K562 (cell line): Measurements from ENCODE around the gene TRPM2. TPM values are rescaled to one million over a fixed set of nuclear protein-coding genes. Genes with fewer than 3 reads are reported as not detected.

Source experiments
- ATAC-seq: fragments of 200-7000 bp; cut with Tn5 transposase; 3 replicates; pipeline ENCODE4 v1.9.1; 2020; ENCODE audit warnings: moderate library complexity
- BruUV-seq: library from RNA; stranded (reverse); fragments of 400-500 nt; replicated peaks from 2 replicates; lab custom pipeline; 2021; lab: Mats Ljungman, UMichigan
- CTCF ChIA-PET: fragments of 300-600 bp; formaldehyde crosslinking; extraction: SDS; loops from one replicate; lab custom pipeline; 2021; ENCODE audit warnings: low intra/inter-chr PET ratio; lab: Yijun Ruan, JAX
- POLR2A ChIA-PET: fragments of 300-600, 350-650 bp; sonication (Branson Sonifier 250); formaldehyde crosslinking; extraction: SDS; loops from one replicate; lab custom pipeline; 2021; ENCODE audit warnings: antibody characterized with exemption, inconsistent platforms; lab: Yijun Ruan, JAX
- DNase-seq, 4 experiments: peaks; one replicate each; pipeline versions ENCODE4 v3.0.0 to v3.0.0-alpha.2; 2011 to 2018; ENCODE audit warnings: low spot score in 3 of 4, mixed read lengths in 3 of 4; ENCODE audit errors: extremely low read depth in 1 of 4
- FAIRE-seq: peaks from 2 replicates; lab custom pipeline; 2011; peaks lifted over from hg19 to GRCh38; lab: Jason Lieb, UNC
- H2AFZ ChIP-seq: 2 replicates; pipeline ENCODE4 v1.6.0; 2011; ENCODE audit warnings: low read depth, low read length, control low read depth, inconsistent platforms
- H3K27ac ChIP-seq: fragments of 200-600 bp; 3 replicates; pipeline ENCODE4 v1.8.0; 2011; ENCODE audit warnings: low read depth, mild to moderate bottlenecking, control low read depth, inconsistent platforms, low read length, moderate library complexity, mixed read lengths; ENCODE audit errors: extremely low read depth
- H3K27me3 ChIP-seq, 2 experiments: fragments of 300-600 bp in 1 of 2; 2 replicates in 1 of 2; 3 replicates in 1 of 2; pipeline versions ENCODE4 v1.6.0 to v1.8.0; 2011; ENCODE audit warnings: inconsistent platforms in 2 of 2, low read length in 2 of 2, mild to moderate bottlenecking in 1 of 2, mixed read lengths in 1 of 2, moderate library complexity in 1 of 2; ENCODE audit not compliant: control insufficient read depth in 2 of 2, insufficient read depth in 2 of 2
- H3K36me3 ChIP-seq: fragments of 300-600 bp; 3 replicates; pipeline ENCODE4 v1.8.0; 2011; ENCODE audit warnings: mild to moderate bottlenecking, low read length, inconsistent platforms; ENCODE audit not compliant: control insufficient read depth, insufficient read depth
- H3K4me1 ChIP-seq, 2 experiments: fragments of 200-600 bp in 1 of 2; replicated peaks in 1 of 2; 2 replicates in 1 of 2; 3 replicates in 1 of 2; pipeline versions ENCODE4 v1.5.1 to v1.8.0; 2011; ENCODE audit warnings: inconsistent platforms in 2 of 2, low read length in 2 of 2, mild to moderate bottlenecking in 1 of 2, mixed read lengths in 1 of 2, moderate library complexity in 1 of 2; ENCODE audit not compliant: control insufficient read depth in 2 of 2, insufficient read depth in 2 of 2
- H3K4me2 ChIP-seq: 2 replicates; pipeline ENCODE4 v1.6.1; 2011; ENCODE audit warnings: low read length, control low read depth, inconsistent platforms, mixed read lengths; ENCODE audit not compliant: insufficient read depth
- H3K4me3 ChIP-seq: fragments of 200-600 bp; sonication (generic), shearing (Covaris generic); 2 replicates; pipeline ENCODE4 v1.5.1; 2016; ENCODE audit warnings: control low read depth, inconsistent platforms
- H3K79me2 ChIP-seq: fragments of 200-600 bp; 3 replicates; pipeline ENCODE4 v1.8.0; 2011; ENCODE audit warnings: low read length, inconsistent platforms; ENCODE audit not compliant: control insufficient read depth, insufficient read depth
- H3K9ac ChIP-seq, 2 experiments: 2 replicates each; pipeline versions ENCODE4 v1.6.0 to v1.6.1; 2011; ENCODE audit warnings: low read depth in 2 of 2, low read length in 2 of 2, control low read depth in 1 of 2, inconsistent platforms in 1 of 2, mild to moderate bottlenecking in 1 of 2, mixed read lengths in 1 of 2; ENCODE audit not compliant: insufficient read depth in 1 of 2
- H3K9me1 ChIP-seq: one replicate; pipeline ENCODE4 v1.6.0; 2011; ENCODE audit warnings: inconsistent platforms, mild to moderate bottlenecking, low read length, moderate library complexity; ENCODE audit not compliant: control insufficient read depth, insufficient read depth
- H3K9me3 ChIP-seq: replicated peaks from 2 replicates; pipeline ENCODE4 v1.5.1; 2011; ENCODE audit warnings: low read depth, low read length, inconsistent platforms; ENCODE audit not compliant: control insufficient read depth, insufficient read depth
- H4K20me1 ChIP-seq: replicated peaks from 2 replicates; pipeline ENCODE4 v1.6.1; 2011; ENCODE audit warnings: low read length, inconsistent platforms, mixed read lengths; ENCODE audit not compliant: control insufficient read depth, insufficient read depth
- ATF2 ChIP-seq: sonication (generic); formaldehyde crosslinking; IDR thresholded peaks from 2 replicates; pipeline ENCODE4 v1.8.1; 2022; ENCODE audit warnings: missing genetic modification reagents
- CHD1 ChIP-seq: fragments of 200-600 bp; sonication (generic); IDR thresholded peaks from one replicate; pipeline ENCODE4 v1.6.1; 2012; ENCODE audit warnings: mild to moderate bottlenecking, moderate library complexity, low read length, inconsistent platforms
- FOXA1 ChIP-seq: fragments of 450-650 bp; IDR thresholded peaks from 2 replicates; pipeline ENCODE4 v1.6.1; 2016; ENCODE audit warnings: mild to moderate bottlenecking, borderline replicate concordance
- IFI16 ChIP-seq: fragments of 250-450 bp; sonication (Bioruptor Pico); IDR thresholded peaks from 2 replicates; pipeline ENCODE4 v2.1.2; 2022; ENCODE audit warnings: mild to moderate bottlenecking, inconsistent platforms
- MBD2 ChIP-seq: sonication (generic); IDR thresholded peaks from 2 replicates; pipeline ENCODE4 v1.6.1; 2016; ENCODE audit warnings: low read depth, borderline replicate concordance
- NUFIP1 ChIP-seq: fragments of 450-650 bp; IDR thresholded peaks from 2 replicates; pipeline ENCODE4 v1.6.1; 2018; ENCODE audit not compliant: partially characterized antibody
- POLR3A ChIP-seq: IDR thresholded peaks from 2 replicates; pipeline ENCODE4 v1.6.1; 2011; ENCODE audit warnings: borderline replicate concordance, mild to moderate bottlenecking, moderate library complexity; ENCODE audit not compliant: insufficient read length, insufficient read depth; ENCODE audit errors: extremely low read depth
- SMARCE1 ChIP-seq: fragments of 450-650 bp; IDR thresholded peaks from 2 replicates; pipeline ENCODE4 v1.7.1; 2016; ENCODE audit warnings: mild to moderate bottlenecking
- SNRNP70 ChIP-seq: fragments of 200-400 bp; formaldehyde crosslinking; optimal IDR thresholded peaks from 2 replicates; pipeline ENCODE3; 2017; ENCODE audit warnings: low read depth, low read length
- USF1 ChIP-seq: sonication (generic); formaldehyde crosslinking; IDR thresholded peaks from 2 replicates; pipeline ENCODE4 v1.9.0; 2022; ENCODE audit warnings: mild to moderate bottlenecking, missing genetic modification reagents
- YY1 ChIP-seq, 3 experiments: IDR thresholded peaks; 2 replicates each; pipeline ENCODE4 v1.6.1; 2011; ENCODE audit warnings: low read length in 2 of 3, mild to moderate bottlenecking in 2 of 3, moderate library complexity in 2 of 3, borderline replicate concordance in 1 of 3, control low read depth in 1 of 3, low read depth in 1 of 3; ENCODE audit not compliant: insufficient read depth in 3 of 3, insufficient replicate concordance in 2 of 3, control insufficient read depth in 1 of 3, insufficient read length in 1 of 3; ENCODE audit errors: extremely low read depth in 1 of 3
- ZC3H4 ChIP-seq: sonication (generic); formaldehyde crosslinking; IDR thresholded peaks from 2 replicates; pipeline ENCODE4 v1.9.0; 2021; ENCODE audit warnings: missing genetic modification reagents, borderline replicate concordance
- ZC3H8 ChIP-seq: fragments of 450-650 bp; IDR thresholded peaks from 2 replicates; pipeline ENCODE4 v1.6.1; 2017
- ZNF282 ChIP-seq: sonication (generic); formaldehyde crosslinking; IDR thresholded peaks from 2 replicates; pipeline ENCODE4 v1.8.1; 2023; ENCODE audit warnings: missing genetic modification reagents
- ZNF3 ChIP-seq: fragments of 250-450 bp; sonication (Bioruptor Pico); IDR thresholded peaks from 2 replicates; pipeline ENCODE4 v1.5.0; 2021; ENCODE audit warnings: mild to moderate bottlenecking, moderate library complexity
- ZNF324 ChIP-seq: fragments of 250-450 bp; sonication (Bioruptor Pico); IDR thresholded peaks from 2 replicates; pipeline ENCODE4 v1.4.0; 2020; ENCODE audit warnings: mild to moderate bottlenecking
- ZSCAN29 ChIP-seq: fragments of 450-650 bp; IDR thresholded peaks from 2 replicates; pipeline ENCODE4 v1.6.1; 2017
- WGBS: fragments of 100-300 bp; shearing (Covaris generic); methylation state at CpG from one replicate; pipeline ENCODE4 v1.1.6; 2016; ENCODE audit warnings: low coverage, mixed read lengths; ENCODE audit not compliant: insufficient coverage; ENCODE audit errors: missing lambda C conversion rate; 5-methylcytosine and 5-hydroxymethylcytosine counted together
- in situ Hi-C: fragments of 300-500 bp; cut with MboI; formaldehyde crosslinking; loops from 4 replicates; pipeline ENCODE4 v1.15.0; 2018; ENCODE audit warnings: inconsistent platforms, mixed read lengths
- intact Hi-C: fragments of 100-400 bp; cut with micrococcal nuclease; formaldehyde crosslinking; loops from 2 replicates; pipeline ENCODE4 v1.14.2; 2022
- polyA plus RNA-seq, 8 experiments: library from polyadenylated mRNA; depleted of rRNA in 4 of 8; stranded (reverse) in 5 of 8; unstranded in 3 of 8; fragments of >200 nt; fragmentation: Nextera tagmentation in 2 of 8; fragmentation: Illumina TruSeq in 1 of 8; extraction: Ambion mirVana in 2 of 8; extraction: Trizol in 1 of 8; gene quantifications; 2 replicates each; pipeline versions ENCODE4 v1.2.1 to v1.2.3, GENCODE V29; 2011 to 2014; ENCODE audit warnings: inconsistent platforms in 1 of 8, missing spikeins in 1 of 8
- total RNA-seq, 7 experiments: library from RNA; depleted of rRNA in 6 of 7; stranded (reverse); fragments of >200 nt in 6 of 7; fragmentation: Illumina TruSeq in 2 of 7; extraction: Trizol in 2 of 7; gene quantifications; 2 replicates each; pipeline versions ENCODE4 v1.2.1 to v1.2.3, GENCODE V29; 2011 to 2021; ENCODE audit warnings: low replicate concordance in 1 of 7

The TRPM2 gene
- total and polyA plus RNA-seq, 9 of the 15 experiments (the other 6 are each of a cell fraction or from before 2014, with no cell fraction given), result 0.33 to 2.1 (median 0.98) TPM; not detected in 2

GRCh38 chr21:44397431-44398031 is 44.1 kb downstream of the TRPM2 start:
- in situ Hi-C loops, result no loop called here
- BruUV-seq, result no TSS peak
- DNase-seq, result no peak
- no peaks in the 10 kb centered on the region for H3K36me3 ChIP-seq
- no peak overlapping the region for H3K9ac ChIP-seq
- peak; percentile 61 for ATAC-seq
- no peaks in the 10 kb centered on the region; the same call in 1 of the 2 replicates for H4K20me1 ChIP-seq
- under 1% methylated on average over 22 of the region's 22 CpGs for WGBS
- no peak overlapping the region for H3K27ac ChIP-seq
- no peaks in the 10 kb centered on the region for H3K79me2 ChIP-seq
- H3K4me1 ChIP-seq, result peaks cover 0 to 3% of the 10 kb centered on the region in 2 experiments; a peak in 2 of 5 replicates
- peaks cover 12 to 56% of the 10 kb centered on the region in 2 experiments; a peak in 3 of 5 replicates for H3K27me3 ChIP-seq
- TF ChIP-seq IFI16, result no peak
- TF ChIP-seq FOXA1, result no peak
- TF ChIP-seq ZC3H8, result no peak
- no peak for TF ChIP-seq SMARCE1
- TF ChIP-seq MBD2, result no peak
- TF ChIP-seq USF1 (CRISPR knock-in tag), result no peak
- TF ChIP-seq ZSCAN29, result no peak
- no peak for TF ChIP-seq ZNF282 (CRISPR knock-in tag)
- no peak for TF ChIP-seq NUFIP1
- no peak for TF ChIP-seq ATF2 (CRISPR knock-in tag)
- TF ChIP-seq YY1 (IDR thresholded peaks at IDR 0.05; ENCODE audit: borderline replicate concordance in 1 of 3, control insufficient read depth in 1 of 3, extremely low read depth in 1 of 3, insufficient read depth in 3 of 3, insufficient read length in 1 of 3, insufficient replicate concordance in 2 of 3, low read depth in 1 of 3, low read length in 2 of 3), result no peak
- no peak for TF ChIP-seq ZNF324 (CRISPR knock-in tag)
- TF ChIP-seq SNRNP70, result no peak
- TF ChIP-seq CHD1, result no peak
- no peak for TF ChIP-seq POLR3A
- TF ChIP-seq ZC3H4 (CRISPR knock-in tag), result no peak
- no peak for TF ChIP-seq ZNF3 (CRISPR knock-in tag)
- TF ChIP-seq, all 486 proteins: peak for 0
- H3K4me2 ChIP-seq, result no peak overlapping the region
- ChIA-PET CTCF (no interaction called here), POLR2A (interaction anchor here (1.1 kb wide), 1 partner anchor 183 kb away, joined by 3 read pairs; the partner anchor contains the start of gene KRTAP10-5)
- intact Hi-C loops, result no loop called here
- H3K4me3 ChIP-seq, result no peak overlapping the region
- H3K9me1 ChIP-seq, result no peaks in the 10 kb centered on the region
- FAIRE-seq, result no peak
- no peaks in the 10 kb centered on the region for H3K9me3 ChIP-seq
- no peak overlapping the region for H2AFZ ChIP-seq
